NCI-H1417 (cell line): ENCODE results near the gene MTUS2.

Experiments used
- DNase-seq, 3 experiments: peaks; one replicate each; lab custom pipeline; 2025; lab: John Stamatoyannopoulos, UW

MTUS2 gene

DNA sequence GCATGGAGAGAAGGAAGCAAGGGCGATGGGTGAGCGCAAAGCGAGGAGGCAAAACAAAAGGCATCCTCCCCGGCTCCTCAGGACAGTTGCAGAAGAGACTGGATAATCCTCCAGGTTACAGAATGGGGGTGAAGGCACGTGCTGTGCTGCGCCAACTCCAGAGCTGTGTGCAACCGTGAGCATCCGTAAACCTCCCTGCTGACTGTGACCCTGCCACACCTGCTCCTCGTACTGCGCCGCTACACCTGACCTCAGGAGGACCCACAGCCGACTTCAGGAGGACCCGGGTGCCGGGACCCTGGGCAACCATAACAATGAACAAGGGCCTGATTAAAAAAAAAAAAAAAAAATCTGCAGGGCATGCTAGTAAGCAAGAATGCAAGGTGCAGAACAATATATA is 706.6 kb downstream of the MTUS2 start:
- no peak for DNase-seq

- no peak for DNase-seq
These were observed 707.4 kb downstream of the MTUS2 start for GRCh38 chr13:29527511-29527910.

DNA sequence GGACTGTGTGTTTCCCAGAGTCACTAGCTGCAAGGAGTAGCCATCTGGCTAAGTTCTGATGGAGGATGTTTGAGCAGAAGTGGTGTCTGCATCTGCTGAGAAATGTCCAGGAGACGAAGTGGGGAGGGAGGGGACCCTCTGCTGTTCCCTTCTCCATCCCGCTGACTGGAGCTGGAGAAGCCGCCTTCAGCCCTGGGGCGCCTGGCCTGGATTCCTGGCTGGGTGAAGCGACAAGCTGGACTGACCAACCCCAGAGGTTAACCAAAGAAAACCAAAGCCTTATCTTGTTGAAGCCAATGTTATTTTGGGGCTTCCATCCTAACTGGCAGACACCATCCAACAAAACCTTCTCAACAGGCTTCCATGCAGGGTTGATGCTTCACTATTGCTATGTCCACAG is 707.8 kb downstream of the MTUS2 start:
- DNase-seq: no peak

DNA sequence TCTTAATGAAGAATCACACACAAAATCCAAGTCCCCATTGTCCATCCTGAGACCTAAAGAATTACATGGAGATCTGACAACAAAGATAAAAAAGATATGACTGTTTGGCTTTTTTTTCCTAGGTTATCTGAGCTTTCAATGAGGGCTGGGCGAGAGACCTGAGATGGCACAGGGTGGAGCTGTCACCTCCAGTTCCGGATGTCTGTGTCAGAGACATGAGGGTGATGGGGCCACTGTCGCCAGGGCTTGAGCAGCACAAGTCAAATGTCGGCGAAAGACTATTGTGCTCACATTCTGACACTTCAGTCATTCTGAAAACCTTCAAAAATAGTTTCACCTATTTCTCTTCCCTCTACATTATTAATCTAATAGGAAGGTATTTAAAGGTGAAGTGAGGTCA is 709.6 kb downstream of the MTUS2 start:
- DNase-seq: no peak

GRCh38 chr13:29530901-29531300 is 710.8 kb downstream of the MTUS2 start:
- no peak for DNase-seq

- DNase-seq: no peak
These were observed 712.0 kb downstream of the MTUS2 start for GRCh38 chr13:29532116-29532515.

DNA sequence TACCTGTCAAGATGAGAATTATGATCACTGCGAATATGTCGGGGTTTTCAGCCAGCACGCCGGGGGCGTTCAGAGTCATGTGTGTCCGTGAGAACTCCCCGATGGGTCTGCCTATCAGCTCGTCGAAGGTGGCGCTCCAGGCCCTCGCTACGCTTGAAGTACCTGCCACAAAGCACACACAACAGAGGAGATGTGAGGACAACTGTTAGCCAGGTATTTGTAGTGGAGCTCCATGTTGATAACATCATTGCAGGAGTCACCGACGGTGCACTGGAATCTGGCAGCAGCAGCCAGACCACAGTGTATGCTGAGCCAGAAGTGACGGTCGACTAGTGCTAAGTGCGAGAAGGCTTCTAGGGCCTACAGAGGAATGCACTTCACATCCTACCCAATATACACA is 712.7 kb downstream of the MTUS2 start:
- no peak for DNase-seq

DNA sequence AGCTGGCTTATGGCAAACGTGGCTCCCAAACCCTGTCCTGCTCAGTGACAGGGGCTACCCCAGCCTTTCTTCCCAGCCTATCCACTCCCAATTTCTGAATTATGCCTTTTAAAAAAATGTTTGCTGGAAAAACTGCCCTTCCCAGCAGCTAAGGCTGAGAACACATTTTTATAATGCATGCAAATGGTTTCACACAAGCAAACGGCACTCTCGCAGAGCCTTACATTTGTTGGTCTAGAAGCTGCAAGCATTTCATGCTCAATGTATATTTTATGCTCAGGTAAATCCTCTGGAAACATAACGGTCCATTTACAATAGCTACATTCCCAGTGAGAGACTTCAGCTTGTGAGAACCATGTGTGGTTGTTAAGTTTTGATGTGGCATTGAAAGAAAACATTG is 713.9 kb downstream of the MTUS2 start:
- no peak for DNase-seq

DNA sequence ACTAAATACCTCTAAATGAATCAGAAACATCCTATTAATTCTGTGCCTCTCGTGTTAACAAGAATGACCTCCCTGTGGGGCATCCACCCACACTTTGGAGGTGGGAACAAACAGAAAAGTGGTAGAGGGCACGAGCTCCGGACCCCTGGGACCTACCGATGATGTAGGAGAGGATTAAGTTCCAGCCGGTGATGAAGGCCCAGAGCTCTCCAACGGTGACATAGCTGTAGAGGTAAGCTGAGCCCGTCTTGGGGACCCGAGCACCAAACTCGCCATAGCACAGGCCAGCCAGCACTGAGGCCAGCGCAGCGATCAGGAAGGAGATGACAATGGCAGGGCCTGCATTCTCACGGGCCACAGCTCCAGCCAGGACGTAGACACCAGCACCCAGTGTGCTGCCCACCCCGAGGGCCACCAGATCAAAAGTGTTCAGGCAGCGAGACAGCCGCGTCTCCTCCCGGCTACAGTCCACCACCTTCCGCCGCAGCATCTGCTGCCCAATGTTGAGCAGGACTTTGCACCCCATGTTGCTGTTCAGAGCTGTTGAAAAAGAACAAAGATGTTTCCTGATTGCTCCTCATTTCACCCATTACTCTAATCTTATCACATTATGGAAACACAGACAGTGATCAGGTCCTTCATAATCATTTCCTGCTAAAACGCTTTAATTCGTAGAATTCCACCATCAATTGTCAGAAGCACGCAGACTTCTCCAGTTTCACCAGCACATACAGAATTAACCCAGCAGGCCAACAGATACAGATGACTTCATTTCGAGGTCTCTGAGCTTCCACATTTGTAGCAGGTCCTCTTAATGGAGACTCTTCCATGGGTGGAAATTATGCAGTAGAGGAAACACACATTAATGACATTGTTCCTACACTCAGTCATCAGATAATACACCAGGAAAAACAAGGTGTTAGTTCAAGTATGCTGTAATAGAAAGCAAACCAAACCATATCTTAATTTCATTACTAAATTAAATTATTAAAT is 715.8 kb downstream of the MTUS2 start:
- no peak for DNase-seq

DNA sequence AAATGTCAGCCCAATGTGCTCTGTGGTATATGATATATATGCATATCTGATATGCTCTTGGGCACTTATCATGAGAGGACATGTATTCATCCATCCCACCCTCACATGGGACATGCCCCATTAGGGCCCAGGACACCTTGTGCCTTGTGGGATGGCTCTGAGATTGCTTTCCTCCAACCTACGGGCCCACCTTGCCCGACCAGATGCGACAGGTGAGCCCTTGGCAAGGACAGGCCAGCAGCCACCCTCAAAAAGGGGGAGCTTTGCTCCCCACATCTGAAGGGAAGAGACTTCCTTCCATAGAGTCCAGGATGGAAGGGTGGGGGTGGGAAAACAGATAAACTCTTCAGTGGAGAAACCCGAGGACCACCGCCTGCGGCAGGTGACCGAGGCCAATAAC is 716.7 kb downstream of the MTUS2 start:
- no peak for DNase-seq

DNA sequence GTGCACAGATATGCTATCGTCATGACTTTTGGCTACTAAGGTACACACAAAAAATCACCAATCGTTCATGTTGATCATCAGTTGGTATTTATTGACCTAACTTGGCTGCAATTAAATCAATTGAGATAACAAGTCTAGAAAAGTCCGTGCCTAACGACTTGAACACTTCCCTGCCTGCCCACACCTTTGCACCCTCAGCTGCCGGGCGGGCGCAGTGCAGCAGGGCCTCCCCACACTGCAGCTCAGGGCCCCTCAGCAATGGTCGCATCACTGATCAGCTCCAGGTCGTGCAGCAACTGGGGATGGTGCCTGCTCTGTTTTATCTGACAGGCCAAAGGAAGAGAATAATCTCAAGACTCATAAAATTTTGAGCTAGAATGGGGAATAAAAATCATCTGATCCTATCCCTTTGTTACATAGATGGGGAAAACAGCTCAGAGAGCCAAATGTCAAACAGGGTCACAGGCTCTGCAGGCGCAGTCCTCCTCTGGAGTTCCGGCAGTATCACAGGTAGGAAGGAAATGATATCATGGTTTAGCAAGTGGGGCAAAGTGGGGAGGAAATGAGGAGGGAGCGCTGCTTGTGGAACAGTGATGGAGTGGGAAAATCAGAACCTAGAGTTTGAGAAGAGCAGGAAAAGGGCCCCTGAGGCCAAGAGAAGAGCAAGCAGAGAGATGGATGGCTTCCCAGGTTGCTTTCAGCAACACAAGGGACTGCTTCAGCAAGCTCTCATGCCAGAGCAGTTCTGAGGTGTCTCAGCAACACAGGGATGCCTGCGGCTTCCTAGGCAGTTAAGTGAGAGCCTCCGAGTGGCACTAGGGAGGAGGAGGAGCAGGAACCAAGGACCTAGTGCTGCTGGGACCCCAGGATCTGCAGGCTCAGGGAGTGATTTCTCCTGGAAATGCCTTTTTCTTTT is 717.9 kb downstream of the MTUS2 start:
- no peak for DNase-seq

GRCh38 chr13:29538652-29539040 is 718.5 kb downstream of the MTUS2 start:
- DNase-seq: no peak

DNA sequence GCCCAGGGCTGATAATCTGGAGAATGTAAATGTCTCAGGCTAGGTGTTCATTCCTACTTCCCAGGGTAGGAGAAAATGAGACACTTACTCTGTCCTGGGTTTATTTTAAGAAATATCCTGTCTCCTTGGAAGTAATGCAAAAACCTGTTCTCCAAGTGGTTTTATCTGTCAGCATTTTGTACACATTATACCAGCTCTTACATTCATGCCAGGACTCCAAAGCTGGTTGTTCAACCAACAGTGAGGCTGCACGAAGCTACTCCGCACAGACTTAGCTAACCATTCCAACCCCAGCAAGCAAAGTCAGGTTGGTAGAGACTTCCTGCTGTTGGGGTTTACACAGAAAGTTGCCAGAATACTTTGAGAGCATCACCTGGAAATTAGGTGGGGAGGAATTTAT is 719.7 kb downstream of the MTUS2 start:
- no peak for DNase-seq

- no peak for DNase-seq
These were observed 720.2 kb downstream of the MTUS2 start for GRCh38 chr13:29540334-29540733.

GRCh38 chr13:29540799-29541198 is 720.7 kb downstream of the MTUS2 start:
- DNase-seq: no peak

DNA sequence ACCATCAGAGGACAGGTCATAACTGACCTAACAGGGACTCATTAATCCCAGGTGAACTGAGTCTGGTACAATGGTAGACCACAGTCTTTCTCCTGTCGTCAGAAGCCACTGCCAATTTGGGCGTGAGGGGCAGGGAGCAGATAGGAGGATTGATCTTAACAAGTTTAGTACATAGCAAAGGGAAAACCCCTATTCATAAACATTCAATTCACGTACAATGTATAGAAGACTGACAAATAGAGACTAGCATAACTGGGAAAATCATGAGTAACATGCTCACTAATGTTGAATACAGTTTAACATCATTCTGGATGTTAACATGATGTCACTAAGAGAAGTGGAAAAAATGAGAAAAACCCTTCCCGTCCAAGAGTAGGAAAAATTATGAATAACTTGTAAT is 721.3 kb downstream of the MTUS2 start:
- no peak for DNase-seq

DNA sequence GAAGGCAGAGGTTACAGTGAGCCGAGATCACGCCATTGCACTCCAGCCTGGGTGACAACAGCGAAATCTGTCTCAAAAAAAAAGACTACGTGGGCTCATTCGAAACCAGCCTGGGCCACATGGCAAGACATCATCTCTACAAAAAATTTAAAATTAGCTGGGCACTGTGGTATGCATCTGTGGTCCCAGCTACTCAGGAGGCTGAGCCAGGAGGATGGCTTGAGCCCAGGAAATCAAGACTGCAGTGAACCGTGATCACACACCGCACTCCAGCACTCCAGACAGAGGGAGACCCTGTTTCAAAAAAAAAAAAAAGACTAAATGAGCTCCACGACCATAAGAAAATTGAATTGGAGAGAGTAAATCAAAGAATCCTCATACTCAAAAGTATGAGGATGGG is 722.2 kb downstream of the MTUS2 start:
- DNase-seq: no peak

- DNase-seq: no peak
These were observed 723.4 kb downstream of the MTUS2 start for GRCh38 chr13:29543230-29544215.

DNA sequence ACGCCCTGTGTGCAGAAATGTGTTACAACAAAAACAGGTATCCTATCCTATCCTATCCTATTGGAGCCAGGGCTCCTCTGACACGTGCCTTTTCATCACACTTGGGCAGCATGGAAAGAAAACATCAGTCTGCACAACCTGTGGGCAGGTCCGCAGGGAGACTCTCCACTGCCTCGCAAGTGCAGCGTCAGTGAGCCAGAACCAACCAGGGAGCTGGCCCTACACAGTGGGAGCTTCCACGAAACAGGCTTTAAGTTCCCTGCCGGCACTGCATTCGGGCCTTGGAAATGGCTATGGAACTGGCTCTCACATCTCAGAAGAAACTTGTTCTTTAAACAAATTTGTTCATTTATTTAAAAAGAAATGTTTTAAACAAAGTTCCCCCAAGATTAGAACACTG is 725.8 kb downstream of the MTUS2 start:
- DNase-seq: no peak

- no peak for DNase-seq
These were observed 726.5 kb downstream of the MTUS2 start for GRCh38 chr13:29546662-29547061.

DNA sequence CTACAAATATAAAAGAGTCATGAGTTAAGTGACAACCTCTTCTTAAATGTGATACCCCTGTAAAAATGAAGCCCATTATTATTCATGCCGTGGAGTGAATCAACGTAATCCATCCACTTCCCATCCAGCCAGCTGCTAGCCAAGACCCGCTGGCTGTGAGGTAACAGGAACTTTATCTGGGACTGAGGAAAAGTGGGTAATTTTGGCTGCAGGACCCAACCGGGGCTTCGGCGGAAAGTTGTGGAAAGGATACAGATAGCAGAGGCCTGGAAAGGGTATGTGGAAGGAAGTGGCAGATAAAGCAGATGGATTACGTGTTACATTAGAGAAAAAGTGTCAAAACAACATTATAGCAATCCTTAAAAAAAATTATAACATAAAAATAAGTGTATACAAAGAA is 727.0 kb downstream of the MTUS2 start:
- DNase-seq: no peak

- DNase-seq: peak in 1 of 3 experiments; percentile 4
These were observed 728.6 kb downstream of the MTUS2 start for GRCh38 chr13:29548722-29549121.
